Retinal pigment epithelial cell (primary cell): ENCODE measurements around the gene DMD.

Source experiments
- DNase-seq: peaks from one replicate; pipeline ENCODE4 v3.0.0-alpha.2; 2010; ENCODE audit warnings: low read depth
- H3K4me3 ChIP-seq: 2 replicates; pipeline ENCODE4 v1.5.1; 2011; ENCODE audit warnings: mild to moderate bottlenecking, low read length, control low read depth, moderate library complexity
- CTCF ChIP-seq: conservative IDR thresholded peaks from 2 replicates; pipeline ENCODE4 v1.5.1; 2011; ENCODE audit warnings: low read depth, low read length, control low read depth, inconsistent platforms

The DMD gene

GRCh38 chrX:31604629-31605221 is 1606.6 kb downstream of the DMD start:
- DNase-seq: no peak
- TF ChIP-seq CTCF: no peak
- H3K4me3 ChIP-seq: no peak overlapping the region

- peak; percentile 45 for DNase-seq
- H3K4me3 ChIP-seq: no peak overlapping the region
- TF ChIP-seq CTCF: no peak
These were observed 1607.8 kb downstream of the DMD start for GRCh38 chrX:31603411-31604120.

- no peak for DNase-seq
- no peak for TF ChIP-seq CTCF
- no peak overlapping the region for H3K4me3 ChIP-seq
These were observed 1610.5 kb downstream of the DMD start for GRCh38 chrX:31600823-31601222.

- no peak overlapping the region for H3K4me3 ChIP-seq
- no peak for DNase-seq
- TF ChIP-seq CTCF: no peak
These were observed 1618.0 kb downstream of the DMD start for GRCh38 chrX:31593353-31593752.

GRCh38 chrX:31591355-31591754 is 1620.0 kb downstream of the DMD start:
- H3K4me3 ChIP-seq: no peak overlapping the region
- TF ChIP-seq CTCF: no peak
- DNase-seq: no peak

- no peak overlapping the region for H3K4me3 ChIP-seq
- no peak for DNase-seq
- no peak for TF ChIP-seq CTCF
These were observed 1620.7 kb downstream of the DMD start for GRCh38 chrX:31590581-31591114.

- no peak overlapping the region for H3K4me3 ChIP-seq
- no peak for DNase-seq
- no peak for TF ChIP-seq CTCF
These were observed 1621.8 kb downstream of the DMD start for GRCh38 chrX:31589503-31589902.
